NCI-H510A (cell line): ENCODE data around the gene CPEB1.
"Not testable (repeated sequence)": the region's sequence is repeated elsewhere in the genome, so short reads cannot be mapped to it uniquely, and the experiment has no call there.

Source experiments
- DNase-seq: peaks from one replicate; lab custom pipeline; 2025; lab: John Stamatoyannopoulos, UW

CPEB1 gene

DNA sequence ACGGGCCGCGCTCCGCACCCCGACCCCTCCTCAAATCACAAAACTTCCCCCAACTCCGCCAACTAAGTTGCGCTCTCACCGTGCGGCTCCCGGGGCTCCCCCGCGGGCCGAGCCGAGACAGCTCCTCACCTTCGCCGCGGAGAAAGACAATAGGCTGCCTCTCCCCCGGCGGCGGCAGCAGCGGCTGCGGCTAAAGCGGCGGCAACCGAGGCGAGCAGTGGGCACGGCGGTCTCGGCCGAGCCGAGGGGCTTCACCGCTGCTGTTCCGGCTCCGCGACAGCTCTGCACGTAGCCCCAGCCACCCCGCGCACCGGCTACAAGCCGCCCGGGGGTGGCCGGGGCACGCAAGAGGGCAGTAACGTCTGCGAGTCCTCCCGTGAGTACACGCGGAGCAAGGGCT lies 133.6 kb downstream of the CPEB1 start:
- DNase-seq = not testable (repeated sequence)

DNA sequence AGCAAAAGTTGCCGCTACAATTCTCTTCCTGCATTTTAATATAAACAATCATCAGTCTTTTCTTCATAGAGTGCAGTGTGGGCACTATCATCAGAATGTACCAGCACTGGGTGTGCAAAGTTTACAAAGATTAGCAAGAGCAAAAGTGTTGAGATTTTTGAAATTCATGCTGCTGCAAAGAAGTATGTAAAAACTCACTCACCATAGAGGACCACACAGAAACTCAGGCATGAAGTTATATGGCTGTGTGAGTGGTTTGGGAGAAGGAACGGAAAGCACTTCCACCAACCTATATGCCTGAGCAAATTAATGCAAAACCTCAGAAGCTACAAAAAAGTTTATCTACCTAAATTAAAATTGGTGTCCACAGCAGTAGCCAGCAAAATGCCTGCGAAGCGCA lies 139.5 kb downstream of the CPEB1 start:
- not testable (repeated sequence) for DNase-seq

DNA sequence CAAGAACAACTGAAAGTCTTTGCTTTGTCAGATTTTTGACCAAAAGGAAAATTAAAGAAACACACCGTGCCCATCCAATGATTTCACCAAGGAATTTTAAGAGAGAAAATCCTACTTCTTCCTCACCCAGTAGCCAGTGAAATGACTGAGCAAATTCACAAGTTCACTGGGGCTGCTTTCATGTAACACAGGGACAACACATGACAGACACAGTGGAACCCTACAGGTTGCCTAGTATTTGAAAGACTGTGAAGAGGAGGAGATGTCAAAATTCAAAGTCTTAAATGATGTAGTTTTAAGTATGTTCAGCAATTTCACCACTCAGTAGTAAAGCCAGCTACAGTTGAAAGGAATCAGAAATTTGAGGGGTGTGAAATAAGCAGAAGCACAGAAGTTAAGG lies 140.1 kb downstream of the CPEB1 start:
- not testable (repeated sequence) for DNase-seq

DNA sequence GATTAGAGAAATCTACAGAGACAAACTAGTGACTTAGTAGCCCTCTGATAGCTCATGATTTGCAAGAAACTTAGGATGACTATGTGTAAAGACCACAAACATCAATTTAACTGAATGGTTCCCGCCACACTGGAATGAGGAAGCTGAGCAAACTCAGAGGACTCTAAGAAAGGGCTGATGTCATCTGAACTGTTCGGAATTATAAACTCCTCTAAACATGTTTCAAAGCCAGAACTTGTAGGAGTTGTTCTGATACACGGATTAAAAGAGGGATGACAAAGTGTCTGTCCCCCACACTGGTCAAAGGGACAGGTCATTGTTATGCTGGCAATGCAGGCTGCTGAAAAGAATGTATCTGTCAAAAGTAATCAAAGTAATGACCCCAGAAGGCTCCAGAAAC lies 141.3 kb downstream of the CPEB1 start:
- not testable (repeated sequence) for DNase-seq

DNA sequence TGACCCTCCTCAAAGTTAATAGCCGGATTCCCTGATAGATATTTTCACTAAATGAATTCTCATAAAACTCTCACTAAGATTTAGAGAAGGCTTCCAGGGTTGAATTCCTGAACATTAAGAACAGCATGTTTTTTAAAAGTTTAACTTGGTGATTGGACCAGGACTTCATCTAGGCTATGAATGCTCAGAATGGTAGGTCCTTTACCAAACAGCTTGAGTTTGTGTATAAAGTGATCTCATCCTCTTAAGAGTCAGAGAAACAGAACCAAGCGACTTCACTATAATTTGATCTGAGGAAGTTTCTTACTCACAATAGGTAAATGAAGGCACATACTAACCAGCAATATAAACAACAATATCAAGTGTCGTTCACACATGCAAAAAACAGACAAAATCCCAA lies 143.1 kb downstream of the CPEB1 start:
- DNase-seq = not testable (repeated sequence)

DNA sequence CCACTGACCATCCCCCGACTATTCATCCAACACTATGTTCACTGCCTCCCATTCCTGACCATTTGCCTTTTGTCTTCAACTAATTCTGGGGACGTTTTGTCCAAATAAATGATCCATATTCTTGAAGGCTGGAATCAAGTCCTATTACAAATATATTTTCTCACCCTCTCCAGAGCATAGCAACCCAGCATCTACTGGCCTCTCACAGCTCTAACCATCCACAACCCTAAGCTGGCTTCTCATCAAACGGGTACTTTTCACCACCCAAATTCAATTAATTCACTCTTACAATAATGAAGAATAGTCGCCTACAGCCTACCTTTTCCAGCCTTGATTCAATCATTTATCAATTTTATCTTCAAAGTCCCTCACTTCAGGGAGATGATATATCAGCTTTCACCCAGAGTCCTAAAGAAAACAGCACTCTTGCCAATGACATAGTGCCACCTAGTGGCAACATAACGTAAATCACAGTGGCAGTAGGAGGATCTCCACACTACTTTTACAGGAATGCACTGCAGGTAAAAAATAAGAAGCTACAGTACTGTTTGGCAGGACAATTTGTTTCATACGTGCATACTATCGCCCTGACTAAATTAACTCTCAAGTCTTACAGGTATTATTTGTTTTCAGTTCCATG lies 144.3 kb downstream of the CPEB1 start:
- not testable (repeated sequence) for DNase-seq

DNA sequence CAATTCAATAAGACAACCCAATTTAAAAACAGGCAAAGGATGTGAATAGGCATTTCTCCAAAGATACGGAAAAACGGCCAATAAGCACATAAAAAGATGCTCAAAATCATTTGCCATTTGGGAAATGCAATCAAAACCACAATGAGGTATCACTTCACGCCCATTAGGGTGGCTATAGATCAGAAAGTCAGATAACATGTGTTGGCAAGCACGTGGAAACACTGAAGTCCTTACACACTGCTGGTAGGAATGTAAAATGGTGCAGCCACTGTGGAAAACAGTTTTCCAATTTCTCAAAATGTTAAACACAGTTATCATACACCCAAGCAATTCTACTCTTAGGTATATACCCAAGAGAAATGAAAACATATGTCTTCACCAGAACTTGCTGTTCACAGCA lies 146.4 kb downstream of the CPEB1 start:
- not testable (repeated sequence) for DNase-seq

DNA sequence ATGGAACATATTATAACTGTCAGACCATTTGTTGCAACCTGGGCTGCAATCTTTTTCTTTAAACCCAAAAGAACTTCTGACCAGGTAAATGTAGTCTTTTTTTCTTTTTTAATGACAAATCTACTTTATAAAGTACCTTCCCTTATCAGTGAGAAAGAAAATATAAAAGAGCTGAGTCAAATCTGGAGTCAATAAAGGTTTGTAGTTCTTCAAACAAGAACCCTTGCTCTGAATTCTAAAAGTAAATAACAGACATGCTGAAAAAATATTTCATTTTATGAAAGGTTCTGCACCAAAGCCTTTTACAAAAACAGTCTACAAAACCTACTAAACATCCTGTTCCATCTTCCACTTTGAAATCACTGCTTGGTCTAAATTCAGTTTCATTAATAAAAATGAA lies 149.2 kb downstream of the CPEB1 start:
- not testable (repeated sequence) for DNase-seq
